Inflammatory macrophage (primary cell): ENCODE data around the gene ACAD8.
"Not testable (repeated sequence)": the region's sequence is repeated elsewhere in the genome, so short reads cannot be mapped to it uniquely, and the experiment has no call there.

Source experiments
- DNase-seq, 2 donors: peaks; one replicate each; pipeline ENCODE4 v3.0.0-alpha.2; 2020 to 2022

ACAD8 gene

GRCh38 chr11:134240592-134240991 is 12.8 kb upstream of the ACAD8 start:
- DNase-seq = no peak

GRCh38 chr11:134242376-134242775 is 11.0 kb upstream of the ACAD8 start:
- DNase-seq = no peak

GRCh38 chr11:134243913-134244312 is 9.5 kb upstream of the ACAD8 start:
- no peak for DNase-seq

- DNase-seq = peak in 1 of 2 donors; percentile 19
These were observed 8.8 kb upstream of the ACAD8 start for GRCh38 chr11:134244593-134244992.

- DNase-seq = no peak
These were observed 7.9 kb upstream of the ACAD8 start for GRCh38 chr11:134245434-134245833.

GRCh38 chr11:134246100-134246499 is 7.3 kb upstream of the ACAD8 start:
- no peak for DNase-seq

- no peak for DNase-seq
These were observed 6.7 kb upstream of the ACAD8 start for GRCh38 chr11:134246678-134247077.

GRCh38 chr11:134248910-134249480 is 4.4 kb upstream of the ACAD8 start:
- DNase-seq = no peak

GRCh38 chr11:134250246-134250645 is 3.1 kb upstream of the ACAD8 start:
- DNase-seq = peak; percentile 47 to 58

- DNase-seq = no peak
These were observed 2.7 kb upstream of the ACAD8 start for GRCh38 chr11:134250675-134251074.

- DNase-seq = peak; percentile 60 to 67
These were observed 801 bp upstream of the ACAD8 start for GRCh38 chr11:134252346-134253187.

- DNase-seq = peak; percentile 8 to 53
These were observed 1.2 kb downstream of the ACAD8 start for GRCh38 chr11:134254433-134255183.

GRCh38 chr11:134255184-134255561 is 1.8 kb downstream of the ACAD8 start:
- DNase-seq = not testable (repeated sequence)

- no peak for DNase-seq
These were observed 3.7 kb downstream of the ACAD8 start for GRCh38 chr11:134257101-134257500.

- no peak for DNase-seq
These were observed 5.2 kb downstream of the ACAD8 start for GRCh38 chr11:134258577-134258976.

- DNase-seq = no peak
These were observed 7.1 kb downstream of the ACAD8 start for GRCh38 chr11:134260503-134260902.

- DNase-seq = no peak
These were observed 7.6 kb downstream of the ACAD8 start for GRCh38 chr11:134260983-134261382.

- peak; percentile 5 to 12 for DNase-seq
These were observed 8.5 kb downstream of the ACAD8 start for GRCh38 chr11:134261626-134262488.

- DNase-seq = no peak
These were observed 11.8 kb downstream of the ACAD8 start for GRCh38 chr11:134264966-134265764.

- no peak for DNase-seq
These were observed 13.1 kb downstream of the ACAD8 start for GRCh38 chr11:134266440-134266839.

- DNase-seq = peak; percentile 57 to 82
These were observed 13.5 kb downstream of the ACAD8 start for GRCh38 chr11:134266841-134267251.

- DNase-seq = no peak
These were observed 14.1 kb downstream of the ACAD8 start for GRCh38 chr11:134267461-134267860.
